WTC11 (cell line): ENCODE data around the gene IL2RA. TPM values are rescaled to one million over a fixed set of nuclear protein-coding genes. Genes with fewer than 3 reads are reported as not detected.

ENCODE experiments used
- ATAC-seq: fragments of 200-7000 bp; cut with Tn5 transposase; 2 replicates; pipeline ENCODE4 v1.10.0; 2021; ENCODE audit warnings: mild to moderate bottlenecking, moderate library complexity
- CTCF ChIA-PET: fragments of 300-600 bp; sonication (Branson Sonifier 250); formaldehyde crosslinking; loops from one replicate; lab custom pipeline; 2021; ENCODE audit warnings: antibody characterized with exemption; lab: Charles Lee
- POLR2A ChIA-PET: fragments of 350-600 bp; sonication (Branson Sonifier 250); formaldehyde crosslinking; loops from one replicate; lab custom pipeline; 2021; ENCODE audit warnings: antibody characterized with exemption; lab: Charles Lee
- DNase-seq: peaks from one replicate; pipeline ENCODE4 v3.0.0; 2021; ENCODE audit warnings: low spot score
- H3K27ac Mint-ChIP-seq: 2 replicates; pipeline ENCODE4 v1.8.0; 2021; ENCODE audit warnings: mixed read lengths
- H3K27me3 Mint-ChIP-seq: 2 replicates; pipeline ENCODE4 v1.8.0; 2021; ENCODE audit warnings: low read depth, mild to moderate bottlenecking, moderate library complexity, mixed read lengths
- H3K36me3 Mint-ChIP-seq: 2 replicates; pipeline ENCODE4 v1.8.0; 2021; ENCODE audit warnings: mixed read lengths
- H3K4me1 Mint-ChIP-seq: 2 replicates; pipeline ENCODE4 v1.8.0; 2022; ENCODE audit warnings: mixed read lengths
- H3K4me3 Mint-ChIP-seq: 2 replicates; pipeline ENCODE4 v1.8.0; 2021; ENCODE audit warnings: mild to moderate bottlenecking, moderate library complexity, mixed read lengths
- H3K9me3 Mint-ChIP-seq: 2 replicates; pipeline ENCODE4 v1.8.0; 2021; ENCODE audit warnings: mixed read lengths
- ATF1 ChIP-seq: sonication (generic); formaldehyde crosslinking; IDR thresholded peaks from 2 replicates; pipeline ENCODE4 v1.8.1; 2023; ENCODE audit warnings: mild to moderate bottlenecking, moderate library complexity, missing genetic modification reagents
- CDX4 ChIP-seq: fragments of 250-450 bp; sonication (Bioruptor Pico); IDR thresholded peaks from 2 replicates; pipeline ENCODE4 v1.9.0; 2021; ENCODE audit warnings: moderate library complexity, mild to moderate bottlenecking, inconsistent platforms, borderline replicate concordance
- CTCF ChIP-seq: fragments of 200-600 bp; IDR thresholded peaks from 2 replicates; pipeline ENCODE4 v1.8.0; 2022; ENCODE audit warnings: antibody characterized with exemption
- E2F1 ChIP-seq: sonication (generic); formaldehyde crosslinking; IDR thresholded peaks from 2 replicates; pipeline ENCODE4 v1.8.0; 2022; ENCODE audit warnings: mild to moderate bottlenecking, missing genetic modification reagents
- ELF4 ChIP-seq: sonication (generic); formaldehyde crosslinking; IDR thresholded peaks from 2 replicates; pipeline ENCODE4 v1.8.1; 2022; ENCODE audit warnings: low read depth, mild to moderate bottlenecking, moderate library complexity, missing genetic modification reagents
- EMX1 ChIP-seq: fragments of 250-450 bp; sonication (Bioruptor Pico); IDR thresholded peaks from 2 replicates; pipeline ENCODE4 v1.8.0; 2021; ENCODE audit warnings: mild to moderate bottlenecking
- JUN ChIP-seq: sonication (generic); formaldehyde crosslinking; IDR thresholded peaks from 2 replicates; pipeline ENCODE4 v1.8.0; 2023; ENCODE audit warnings: mild to moderate bottlenecking, missing genetic modification reagents
- KAT7 ChIP-seq: sonication (generic); formaldehyde crosslinking; IDR thresholded peaks from 2 replicates; pipeline ENCODE4 v1.8.1; 2023; ENCODE audit warnings: missing genetic modification reagents, mild to moderate bottlenecking, borderline replicate concordance
- MXD4 ChIP-seq: fragments of 250-450 bp; sonication (Bioruptor Pico); IDR thresholded peaks from 2 replicates; pipeline ENCODE4 v1.8.0; 2021; ENCODE audit warnings: mild to moderate bottlenecking, moderate library complexity, borderline replicate concordance
- NFATC4 ChIP-seq: fragments of 250-450 bp; sonication (Bioruptor Pico); IDR thresholded peaks from 2 replicates; pipeline ENCODE4 v1.9.0; 2021; ENCODE audit warnings: mild to moderate bottlenecking
- NR3C1 ChIP-seq: sonication (generic); formaldehyde crosslinking; conservative IDR thresholded peaks from 2 replicates; pipeline ENCODE4 v1.8.1; 2023; ENCODE audit warnings: low read depth, mild to moderate bottlenecking, missing genetic modification reagents
- SOX15 ChIP-seq: fragments of 250-450 bp; sonication (Bioruptor Pico); IDR thresholded peaks from 2 replicates; pipeline ENCODE4 v1.9.0; 2021; ENCODE audit warnings: mild to moderate bottlenecking
- SP1 ChIP-seq: sonication (generic); formaldehyde crosslinking; conservative IDR thresholded peaks from 2 replicates; pipeline ENCODE4 v1.8.1; 2022; ENCODE audit warnings: missing genetic modification reagents
- STAT6 ChIP-seq: sonication (generic); formaldehyde crosslinking; conservative IDR thresholded peaks from 2 replicates; pipeline ENCODE4 v1.8.1; 2023; ENCODE audit warnings: mild to moderate bottlenecking, low read depth, missing genetic modification reagents, moderate library complexity
- TCF7 ChIP-seq: sonication (generic); formaldehyde crosslinking; IDR thresholded peaks from 2 replicates; pipeline ENCODE4 v1.8.0; 2022; ENCODE audit warnings: mild to moderate bottlenecking, low read depth, missing genetic modification reagents, moderate library complexity
- TP53 ChIP-seq: sonication (generic); formaldehyde crosslinking; IDR thresholded peaks from 2 replicates; pipeline ENCODE4 v1.8.1; 2023; ENCODE audit warnings: mild to moderate bottlenecking, missing genetic modification reagents
- USF1 ChIP-seq: sonication (generic); formaldehyde crosslinking; IDR thresholded peaks from 2 replicates; pipeline ENCODE4 v1.8.0; 2022; ENCODE audit warnings: mild to moderate bottlenecking, missing genetic modification reagents
- USF2 ChIP-seq: sonication (generic); formaldehyde crosslinking; IDR thresholded peaks from 2 replicates; pipeline ENCODE4 v1.8.1; 2023; ENCODE audit warnings: mild to moderate bottlenecking, missing genetic modification reagents, moderate library complexity
- ZBTB43 ChIP-seq: sonication (generic); formaldehyde crosslinking; IDR thresholded peaks from 2 replicates; pipeline ENCODE4 v1.8.1; 2023; ENCODE audit warnings: mild to moderate bottlenecking, missing genetic modification reagents
- ZNF232 ChIP-seq: sonication (generic); formaldehyde crosslinking; IDR thresholded peaks from 2 replicates; pipeline ENCODE4 v1.8.0; 2022; ENCODE audit warnings: mild to moderate bottlenecking, missing genetic modification reagents
- ZNF423 ChIP-seq: fragments of 250-450 bp; sonication (Bioruptor Pico); IDR thresholded peaks from 2 replicates; pipeline ENCODE4 v2.1.2; 2022; ENCODE audit warnings: mild to moderate bottlenecking, moderate library complexity
- ZNF425 ChIP-seq: fragments of 250-450 bp; sonication (Bioruptor Pico); conservative IDR thresholded peaks from 2 replicates; pipeline ENCODE4 v1.9.0; 2021; ENCODE audit warnings: mild to moderate bottlenecking
- ZSCAN18 ChIP-seq: fragments of 250-450 bp; sonication (Bioruptor Pico); IDR thresholded peaks from 2 replicates; pipeline ENCODE4 v2.1.2; 2022; ENCODE audit warnings: mild to moderate bottlenecking, moderate library complexity
- total RNA-seq: library from RNA; stranded (reverse); gene quantifications from 3 replicates; pipeline ENCODE4 v1.2.3, GENCODE V29; 2021

Gene IL2RA
- total RNA-seq, 1 experiment from 2014 or later: 0.31 TPM

GRCh38 chr10:6020826-6021225 lies 41.3 kb downstream of the IL2RA start:
- Mint-ChIP-seq H3K36me3 (no peaks in the 10 kb centered on the region), H3K27me3 (no peaks in the 10 kb centered on the region; the same call in 1 of the 2 replicates), H3K9me3 (peaks cover 8% of the 10 kb centered on the region), H3K4me1 (no peaks in the 10 kb centered on the region), H3K27ac (no peak overlapping the region), H3K4me3 (no peak overlapping the region)
- ChIA-PET CTCF (no interaction called here), POLR2A (no interaction called here)
- TF ChIP-seq SOX15 (no peak), STAT6 (CRISPR knock-in tag) (no peak), MXD4 (CRISPR knock-in tag) (no peak), ZNF423 (CRISPR knock-in tag) (no peak), ZNF425 (CRISPR knock-in tag) (no peak), CTCF (no peak), JUN (CRISPR knock-in tag) (no peak), TCF7 (no peak), ATF1 (CRISPR knock-in tag) (no peak), ZNF232 (no peak), E2F1 (CRISPR knock-in tag) (no peak), EMX1 (CRISPR knock-in tag) (no peak), USF1 (no peak), CDX4 (no peak), TP53 (CRISPR knock-in tag) (no peak), NFATC4 (CRISPR knock-in tag) (no peak)
- DNase-seq: no peak
- no peak for ATAC-seq

- no peaks in the 10 kb centered on the region for H3K36me3 Mint-ChIP-seq
- CTCF ChIA-PET: no interaction called here
- no peaks in the 10 kb centered on the region for H3K4me1 Mint-ChIP-seq
- H3K27ac Mint-ChIP-seq: no peak overlapping the region
- ATAC-seq: no peak
- DNase-seq: no peak
- H3K9me3 Mint-ChIP-seq: peaks cover 8% of the 10 kb centered on the region
- POLR2A ChIA-PET: no interaction called here
- no peak overlapping the region for H3K4me3 Mint-ChIP-seq
- H3K27me3 Mint-ChIP-seq: no peaks in the 10 kb centered on the region; the same call in 1 of the 2 replicates
- TF ChIP-seq ELF4: no peak
- no peak for TF ChIP-seq KAT7 (CRISPR knock-in tag)
- TF ChIP-seq NR3C1 (CRISPR knock-in tag): no peak
- no peak for TF ChIP-seq ZBTB43 (CRISPR knock-in tag)
- TF ChIP-seq SP1 (CRISPR knock-in tag): no peak
- no peak for TF ChIP-seq ZSCAN18 (CRISPR knock-in tag)
- no peak for TF ChIP-seq USF2 (CRISPR knock-in tag)
Measured at GRCh38 chr10:6019796-6020195, 42.4 kb downstream of the IL2RA start.
